Endodermal cell (in vitro differentiated cells): ENCODE measurements around the gene BACH2. TPM values are rescaled to one million over a fixed set of nuclear protein-coding genes. Genes with fewer than 3 reads are reported as not detected.

Experiments used
- DNase-seq: peaks from one replicate; pipeline ENCODE4 v3.0.0-alpha.2; 2017
- H3K27ac ChIP-seq: 2 replicates; pipeline ENCODE4 v1.5.1; 2013; ENCODE audit warnings: mild to moderate bottlenecking, low read depth, low read length, moderate library complexity
- H3K27me3 ChIP-seq: 2 replicates; pipeline ENCODE4 v1.6.1; 2013; ENCODE audit warnings: mild to moderate bottlenecking, low read length, moderate library complexity; ENCODE audit not compliant: insufficient read depth, control insufficient read depth, poor library complexity, severe bottlenecking
- H3K36me3 ChIP-seq: 2 replicates; pipeline ENCODE4 v1.7.0; 2013; ENCODE audit warnings: mild to moderate bottlenecking, low read length, moderate library complexity; ENCODE audit not compliant: control insufficient read depth, insufficient read depth
- H3K4me1 ChIP-seq: one replicate; pipeline ENCODE4 v1.7.0; 2013; ENCODE audit warnings: low read length; ENCODE audit not compliant: control insufficient read depth, insufficient read depth
- H3K4me3 ChIP-seq: 2 replicates; pipeline ENCODE4 v1.5.1; 2013; ENCODE audit warnings: mild to moderate bottlenecking, low read length, moderate library complexity
- H3K9ac ChIP-seq: 2 replicates; pipeline ENCODE4 v1.6.1; 2013; ENCODE audit warnings: mild to moderate bottlenecking, low read length, moderate library complexity; ENCODE audit not compliant: poor library complexity, severe bottlenecking; ENCODE audit errors: extremely low read depth
- H3K9me3 ChIP-seq: 2 replicates; pipeline ENCODE4 v1.6.1; 2013; ENCODE audit warnings: mild to moderate bottlenecking, low read length, moderate library complexity; ENCODE audit not compliant: control insufficient read depth
- H3K27ac Mint-ChIP-seq: 2 replicates; pipeline ENCODE4 v1.8.0; 2020; ENCODE audit warnings: mixed read lengths
- H3K27me3 Mint-ChIP-seq: 2 replicates; pipeline ENCODE4 v1.8.0; 2021; ENCODE audit warnings: mild to moderate bottlenecking, mixed read lengths; ENCODE audit not compliant: insufficient read depth
- H3K36me3 Mint-ChIP-seq: 2 replicates; pipeline ENCODE4 v1.8.0; 2020; ENCODE audit warnings: low read depth, mixed read lengths
- H3K4me1 Mint-ChIP-seq: 2 replicates; pipeline ENCODE4 v1.8.0; 2020; ENCODE audit warnings: mixed read lengths
- H3K4me3 Mint-ChIP-seq: 2 replicates; pipeline ENCODE4 v1.8.0; 2020; ENCODE audit warnings: mild to moderate bottlenecking, moderate library complexity, mixed read lengths
- H3K9me3 Mint-ChIP-seq: 2 replicates; pipeline ENCODE4 v1.8.0; 2020; ENCODE audit warnings: mild to moderate bottlenecking, mixed read lengths
- WGBS, 2 experiments: methylation state at CpG; one replicate each; pipeline versions ENCODE4 v1.1.5 to v1.1.7; 2013; ENCODE audit warnings: missing lambda C conversion rate in 2 of 2, mixed read lengths in 1 of 2; ENCODE audit not compliant: insufficient coverage in 1 of 2, insufficient read length in 1 of 2; 5-methylcytosine and 5-hydroxymethylcytosine counted together
- total RNA-seq, 2 donors: library from RNA; stranded (reverse); fragmentation: NEBNext Ultra II Directional in 1 of 2; extraction: Animal tissue kit (Norgen Biotek cat#: 25700) in 1 of 2; gene quantifications; 2 replicates in 1 of 2; 3 replicates in 1 of 2; pipeline ENCODE4 v1.2.1, GENCODE V29; 2021
- TF ChIP-seq, protein P1 (sequence below): fragments of 200-600 bp; sonication (generic); conservative IDR thresholded peaks from 2 replicates; pipeline ENCODE4 v1.5.0; 2021; ENCODE audit warnings: antibody characterized with exemption, mild to moderate bottlenecking

The BACH2 gene
- total RNA-seq, 2 donors from 2014 or later, result 11.0 to 22.3 TPM

GRCh38 chr6:90048206-90048967 lies 248.3 kb downstream of the BACH2 start:
- H3K27me3 ChIP-seq, result no peaks in the 10 kb centered on the region
- TF ChIP-seq, protein P1, sequence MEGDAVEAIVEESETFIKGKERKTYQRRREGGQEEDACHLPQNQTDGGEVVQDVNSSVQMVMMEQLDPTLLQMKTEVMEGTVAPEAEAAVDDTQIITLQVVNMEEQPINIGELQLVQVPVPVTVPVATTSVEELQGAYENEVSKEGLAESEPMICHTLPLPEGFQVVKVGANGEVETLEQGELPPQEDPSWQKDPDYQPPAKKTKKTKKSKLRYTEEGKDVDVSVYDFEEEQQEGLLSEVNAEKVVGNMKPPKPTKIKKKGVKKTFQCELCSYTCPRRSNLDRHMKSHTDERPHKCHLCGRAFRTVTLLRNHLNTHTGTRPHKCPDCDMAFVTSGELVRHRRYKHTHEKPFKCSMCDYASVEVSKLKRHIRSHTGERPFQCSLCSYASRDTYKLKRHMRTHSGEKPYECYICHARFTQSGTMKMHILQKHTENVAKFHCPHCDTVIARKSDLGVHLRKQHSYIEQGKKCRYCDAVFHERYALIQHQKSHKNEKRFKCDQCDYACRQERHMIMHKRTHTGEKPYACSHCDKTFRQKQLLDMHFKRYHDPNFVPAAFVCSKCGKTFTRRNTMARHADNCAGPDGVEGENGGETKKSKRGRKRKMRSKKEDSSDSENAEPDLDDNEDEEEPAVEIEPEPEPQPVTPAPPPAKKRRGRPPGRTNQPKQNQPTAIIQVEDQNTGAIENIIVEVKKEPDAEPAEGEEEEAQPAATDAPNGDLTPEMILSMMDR, result no peak
- DNase-seq, result no peak
- WGBS, 2 experiments, result 89 to 91% methylated on average over 1 to 2 of the region's 2 CpGs
- peaks cover 1% of the 10 kb centered on the region for H3K36me3 Mint-ChIP-seq
- no peak overlapping the region for H3K4me3 Mint-ChIP-seq
- no peaks in the 10 kb centered on the region for H3K27me3 Mint-ChIP-seq
- H3K4me1 ChIP-seq, result no peaks in the 10 kb centered on the region
- H3K4me1 Mint-ChIP-seq, result no peaks in the 10 kb centered on the region
- peaks cover 15% of the 10 kb centered on the region for H3K9me3 ChIP-seq
- peaks cover 17% of the 10 kb centered on the region for H3K9me3 Mint-ChIP-seq
- H3K4me3 ChIP-seq, result no peak overlapping the region
- H3K36me3 ChIP-seq, result peaks cover 3% of the 10 kb centered on the region
- H3K27ac Mint-ChIP-seq, result no peak overlapping the region
- H3K9ac ChIP-seq, result no peak overlapping the region
- peak overlapping the region; percentile 16 for H3K27ac ChIP-seq

DNA sequence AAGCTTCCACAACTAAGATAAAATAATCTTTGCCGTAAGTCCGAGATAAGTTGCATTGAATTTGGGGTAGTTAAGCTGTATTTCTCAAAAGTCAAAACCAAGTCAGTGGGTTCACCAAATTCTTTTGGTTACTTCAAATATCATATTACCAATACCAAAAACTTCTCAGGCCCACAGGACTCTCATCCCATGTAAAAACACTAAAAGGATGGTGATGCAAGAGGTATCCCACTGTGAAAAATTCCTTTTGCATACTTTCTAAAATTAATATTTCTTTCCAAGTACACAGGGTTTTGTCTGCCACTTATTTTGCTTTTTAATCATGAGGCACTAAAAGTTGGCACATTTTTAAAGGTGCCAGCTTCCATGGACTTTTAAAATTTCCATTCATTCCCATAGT lies 251.1 kb downstream of the BACH2 start:
- no peaks in the 10 kb centered on the region for H3K4me1 ChIP-seq
- 100% methylated on average over 2 of the region's 2 CpGs; no CpG with 5 or more reads in 1 of the 2 experiments for WGBS, 2 experiments
- no peak overlapping the region for H3K4me3 ChIP-seq
- no peaks in the 10 kb centered on the region for H3K36me3 ChIP-seq
- Mint-ChIP-seq H3K4me3 (no peak overlapping the region), H3K9me3 (no peaks in the 10 kb centered on the region), H3K27ac (no peak overlapping the region), H3K36me3 (no peaks in the 10 kb centered on the region), H3K4me1 (no peaks in the 10 kb centered on the region), H3K27me3 (no peaks in the 10 kb centered on the region)
- no peak for DNase-seq
- H3K9ac ChIP-seq, result no peak overlapping the region
- TF ChIP-seq, protein P1, result no peak
- H3K27ac ChIP-seq, result no peak overlapping the region
- no peaks in the 10 kb centered on the region for H3K27me3 ChIP-seq
- H3K9me3 ChIP-seq, result no peaks in the 10 kb centered on the region

- H3K9ac ChIP-seq, result no peak overlapping the region
- no peak overlapping the region for H3K4me3 ChIP-seq
- TF ChIP-seq, protein P1, result no peak
- H3K27ac Mint-ChIP-seq, result no peak overlapping the region
- no peak for DNase-seq
- H3K4me1 ChIP-seq, result no peaks in the 10 kb centered on the region
- H3K36me3 Mint-ChIP-seq, result no peaks in the 10 kb centered on the region
- H3K27ac ChIP-seq, result no peak overlapping the region
- H3K27me3 Mint-ChIP-seq, result no peaks in the 10 kb centered on the region
- no peaks in the 10 kb centered on the region for H3K36me3 ChIP-seq
- no peaks in the 10 kb centered on the region for H3K27me3 ChIP-seq
- H3K4me3 Mint-ChIP-seq, result no peak overlapping the region
- WGBS, 2 experiments, result 71 to 73% methylated on average over 2 to 3 of the region's 3 CpGs
- H3K9me3 Mint-ChIP-seq, result no peaks in the 10 kb centered on the region
- H3K9me3 ChIP-seq, result no peaks in the 10 kb centered on the region
- no peaks in the 10 kb centered on the region for H3K4me1 Mint-ChIP-seq
These were observed 251.7 kb downstream of the BACH2 start for GRCh38 chr6:90044833-90045381.
